HG03558 (cell line): ENCODE measurements around the gene LVRN.

ENCODE experiments used
- ATAC-seq: cut with Tn5 transposase; IDR thresholded peaks from one replicate; pipeline ENCODE4 v1.9.1; 2021; ENCODE audit warnings: moderate number of reproducible peaks; ENCODE audit not compliant: unreplicated experiment; ENCODE audit errors: extremely low read depth

LVRN gene

GRCh38 chr5:116013207-116013785 is 51.0 kb downstream of the LVRN start:
- ATAC-seq = no peak

- no peak for ATAC-seq
Measured at GRCh38 chr5:116013936-116014335, 51.7 kb downstream of the LVRN start.

GRCh38 chr5:116023619-116024018 is 61.3 kb downstream of the LVRN start:
- ATAC-seq = no peak

GRCh38 chr5:116025866-116026265 is 63.6 kb downstream of the LVRN start:
- no peak for ATAC-seq

GRCh38 chr5:116032094-116032517 is 69.8 kb downstream of the LVRN start, which contains the start of gene ARL14EPL:
ARL14EPL (plus strand) TSS chr5:116032472; CDS start chr5:116051466, 18,994 bp downstream.
- ATAC-seq = peak; percentile 45

- no peak for ATAC-seq
Measured at GRCh38 chr5:116032991-116033390, 70.7 kb downstream of the LVRN start.

- ATAC-seq = no peak
Measured at GRCh38 chr5:116035123-116035522, 72.8 kb downstream of the LVRN start.

- ATAC-seq = no peak
Measured at GRCh38 chr5:116037236-116037822, 75.1 kb downstream of the LVRN start.

- peak; percentile 50 for ATAC-seq
Measured at GRCh38 chr5:116038817-116039216, 76.5 kb downstream of the LVRN start.

- ATAC-seq = no peak
Measured at GRCh38 chr5:116042375-116042774, 80.1 kb downstream of the LVRN start.

- ATAC-seq = no peak
Measured at GRCh38 chr5:116044073-116044472, 81.8 kb downstream of the LVRN start.

- no peak for ATAC-seq
Measured at GRCh38 chr5:116045821-116046220, 83.5 kb downstream of the LVRN start.

GRCh38 chr5:116046261-116046660 is 84.0 kb downstream of the LVRN start:
- no peak for ATAC-seq

GRCh38 chr5:116046823-116047222 is 84.5 kb downstream of the LVRN start:
- ATAC-seq = no peak

GRCh38 chr5:116058346-116058936 is 96.2 kb downstream of the LVRN start:
- ATAC-seq = no peak

GRCh38 chr5:116062352-116062751 is 100.1 kb downstream of the LVRN start:
- no peak for ATAC-seq

- ATAC-seq = no peak
Measured at GRCh38 chr5:116063950-116064349, 101.7 kb downstream of the LVRN start.

GRCh38 chr5:116068028-116068632 is 105.9 kb downstream of the LVRN start:
- no peak for ATAC-seq

- ATAC-seq = no peak
Measured at GRCh38 chr5:116071211-116071610, 108.9 kb downstream of the LVRN start.

- no peak for ATAC-seq
Measured at GRCh38 chr5:116075191-116075831, 113.0 kb downstream of the LVRN start.

- peak; percentile 98 for ATAC-seq
Measured at GRCh38 chr5:116076496-116076895, 114.2 kb downstream of the LVRN start.
